ENCODE results near the gene ARL4A.

ARL4A gene

DNA sequence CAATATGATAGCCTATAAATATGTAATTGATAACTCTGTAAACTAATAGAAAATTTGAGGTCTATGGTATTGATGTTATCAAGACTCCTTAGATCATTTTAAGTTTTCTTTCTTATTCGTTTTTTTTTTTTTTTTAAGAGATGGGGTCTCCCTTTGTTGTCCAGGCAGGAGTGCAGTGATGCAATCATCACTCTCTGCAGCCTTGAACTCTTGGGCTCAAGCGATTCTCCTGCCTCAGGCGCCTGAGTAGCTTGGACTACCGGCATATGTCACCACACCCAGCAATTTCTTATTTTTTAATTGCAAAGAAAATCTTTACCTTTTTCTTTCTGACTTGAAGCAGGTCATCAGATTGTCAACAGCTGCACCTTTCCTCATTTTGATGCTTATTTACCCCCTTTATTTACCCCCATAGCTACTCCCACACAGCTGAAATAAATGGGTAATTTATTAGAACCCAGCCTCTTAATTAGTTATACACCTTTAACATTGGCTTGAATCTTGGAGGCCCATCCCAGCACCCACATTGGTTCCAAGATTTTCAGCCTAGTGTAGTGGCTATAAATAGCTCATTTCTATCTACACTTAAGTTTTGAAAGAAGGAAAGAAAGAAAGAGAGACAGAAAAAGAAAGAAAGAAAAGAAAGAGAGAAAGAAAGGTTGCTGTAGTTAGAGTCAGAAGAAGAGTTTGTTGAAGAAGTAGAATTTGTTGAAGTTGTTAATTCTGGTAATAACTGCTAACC, 38.3 kb downstream of the ARL4A start:
- DNase-seq = no peak

DNA sequence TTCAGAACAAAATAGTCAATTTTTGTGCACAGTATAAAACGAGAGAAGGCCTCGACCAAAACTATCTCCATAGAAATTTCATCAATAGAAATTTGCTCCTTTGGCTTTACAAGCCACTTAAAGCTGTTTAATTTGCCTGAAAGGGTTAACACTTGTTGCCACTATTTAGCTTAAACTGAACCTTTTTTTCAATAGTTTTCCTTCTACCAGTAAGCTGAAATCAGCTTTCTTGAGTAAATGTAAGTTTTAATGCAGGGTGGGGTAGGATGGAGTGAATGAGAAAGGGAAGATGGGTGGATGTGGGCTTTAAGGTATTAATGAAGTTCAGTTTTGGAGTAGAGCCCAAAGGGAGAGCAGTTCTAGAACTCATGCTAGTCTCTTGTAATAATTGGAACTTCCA, 39.5 kb downstream of the ARL4A start:
- DNase-seq = no peak

DNA sequence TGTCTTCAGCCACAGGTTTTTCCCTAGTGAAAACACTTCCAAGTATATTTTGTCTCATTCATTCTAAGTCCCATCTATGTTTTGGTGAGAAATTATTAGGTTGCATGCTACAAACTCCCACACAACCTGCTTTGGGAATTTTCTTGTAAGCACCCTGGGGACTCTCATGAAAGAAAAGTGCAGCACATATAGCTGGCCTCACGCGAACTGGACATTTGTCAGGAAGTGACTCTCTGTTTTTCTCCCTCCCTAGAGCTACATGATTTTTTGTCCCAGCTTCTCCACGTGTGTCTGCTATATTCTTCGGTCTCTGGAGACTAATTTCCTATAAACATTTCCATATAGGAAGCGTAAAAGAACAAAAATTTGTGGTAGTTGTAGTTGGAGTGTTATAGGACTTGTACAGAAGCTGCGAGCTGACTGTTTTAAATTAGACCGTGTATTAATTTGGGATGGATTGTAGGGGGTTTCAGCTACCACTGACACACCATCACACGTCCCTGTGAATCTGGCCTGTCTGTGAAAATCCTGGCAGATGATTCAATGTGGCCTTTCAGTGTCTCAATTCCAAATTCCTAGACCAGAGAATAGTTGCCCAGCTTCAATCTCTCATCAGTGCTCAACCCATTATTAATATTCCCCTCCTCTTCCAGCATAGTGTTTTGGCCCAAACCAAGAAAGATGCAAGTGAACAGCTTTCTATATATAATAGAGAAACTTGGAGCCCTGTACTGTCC, 40.2 kb downstream of the ARL4A start:
- DNase-seq = no peak

GRCh38 chr7:12728192-12728538, 40.7 kb downstream of the ARL4A start:
- no peak for DNase-seq

GRCh38 chr7:12729112-12729511, 41.7 kb downstream of the ARL4A start:
- DNase-seq = peak in 35 of 51 donors; percentile 3 to 59 (median 22)

DNA sequence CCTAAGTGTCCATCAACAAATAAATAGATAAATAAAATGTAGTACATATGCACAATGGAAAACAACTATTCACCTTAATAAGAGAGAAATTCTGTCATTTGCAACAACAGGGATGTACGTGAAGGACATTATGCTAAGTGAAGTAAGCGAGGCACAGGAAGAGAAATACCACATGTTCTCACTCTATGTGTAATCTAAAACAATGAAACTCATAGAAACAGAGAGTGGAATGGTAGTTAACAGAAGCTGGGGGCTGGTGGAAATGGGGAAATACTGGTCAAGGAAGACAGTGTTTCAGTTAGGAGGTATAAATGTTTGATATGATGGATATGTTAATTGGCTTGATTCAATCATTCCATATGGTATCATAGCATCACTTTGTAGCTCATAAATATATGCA, 43.1 kb downstream of the ARL4A start:
- no peak for DNase-seq

- no peak for DNase-seq
Measured at GRCh38 chr7:12731214-12731656, 43.8 kb downstream of the ARL4A start.

- DNase-seq = no peak
Measured at GRCh38 chr7:12731775-12732174, 44.3 kb downstream of the ARL4A start.

DNA sequence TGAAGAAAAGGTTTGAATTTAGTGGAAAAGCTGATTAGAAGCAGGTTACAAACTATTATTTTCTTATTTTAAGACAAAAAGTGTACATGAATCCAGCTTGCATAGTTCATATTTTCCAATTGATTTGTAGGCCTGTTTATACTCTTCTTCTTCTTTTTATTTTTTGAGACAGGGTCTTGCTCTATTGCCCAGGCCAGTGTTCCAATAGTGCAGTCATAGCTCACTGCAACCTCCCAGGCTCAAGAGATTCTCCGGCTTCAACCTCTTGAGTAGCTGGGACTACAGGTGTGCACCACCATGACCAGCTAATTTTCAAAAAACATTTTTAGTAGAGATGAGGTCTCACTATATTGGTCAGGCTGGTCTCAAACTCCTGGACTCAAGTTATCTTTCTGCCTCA, 45.0 kb downstream of the ARL4A start:
- DNase-seq = no peak

DNA sequence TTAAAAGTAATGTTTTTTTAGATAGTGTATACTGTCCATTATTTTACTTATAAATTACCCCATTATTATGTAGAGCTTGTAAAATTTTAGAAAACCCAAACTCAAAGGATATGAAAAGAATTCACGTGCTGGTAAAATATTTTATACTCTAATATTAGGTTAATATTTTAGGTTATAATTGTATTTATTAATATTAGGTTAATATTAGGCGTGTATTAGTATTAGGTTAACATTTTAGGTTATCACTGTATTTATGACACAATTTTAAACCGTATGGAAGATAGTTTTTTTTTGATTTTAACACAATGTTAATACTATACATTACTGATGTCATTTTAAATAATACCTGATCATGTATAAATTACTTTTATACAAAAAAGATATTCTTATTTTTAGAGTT, 48.5 kb downstream of the ARL4A start:
- no peak for DNase-seq

DNA sequence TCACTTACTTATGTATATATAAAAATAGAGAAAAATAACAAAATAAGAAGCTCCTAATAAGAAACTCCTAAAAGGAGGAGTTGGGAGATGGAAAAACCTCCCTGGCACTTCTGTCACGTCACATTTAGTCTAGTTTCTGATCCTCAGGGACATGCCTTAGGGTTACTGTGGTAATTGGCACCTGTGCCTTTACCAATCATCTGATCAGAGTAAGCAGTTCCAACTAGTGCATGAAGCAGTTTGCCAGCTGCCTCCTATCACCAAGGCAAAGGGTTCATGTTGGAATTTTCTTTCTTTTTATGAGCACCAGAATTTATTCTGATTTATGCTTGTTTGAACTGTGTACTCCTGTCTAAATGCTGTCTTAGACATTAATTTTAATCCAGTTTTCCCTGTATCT, 49.9 kb downstream of the ARL4A start:
- DNase-seq = peak in 1 of 51 donors; percentile 3

GRCh38 chr7:12737836-12738235, 50.4 kb downstream of the ARL4A start:
- no peak for DNase-seq

DNA sequence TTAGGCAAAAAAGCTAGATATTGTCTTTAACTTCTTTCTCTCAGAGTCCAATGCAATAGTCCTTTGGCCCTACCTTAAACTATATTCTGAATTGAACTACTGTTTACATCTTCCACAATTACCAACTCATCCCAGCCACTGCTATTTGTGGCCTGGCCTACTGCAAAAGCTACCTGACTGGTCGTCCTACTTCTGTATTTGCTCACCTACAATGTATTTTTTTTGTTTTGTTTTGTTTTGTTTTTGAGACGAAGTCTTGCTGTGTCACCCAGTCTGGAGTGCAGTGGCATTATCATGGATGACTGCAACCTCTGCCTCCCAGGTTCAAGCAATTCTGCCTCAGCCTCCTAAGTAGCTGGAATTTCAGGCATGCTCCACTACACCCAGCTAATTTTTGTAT, 51.2 kb downstream of the ARL4A start:
- no peak for DNase-seq

Measured in hypothalamus (tissue), 51 donors.